A673 (cell line): Measurements from ENCODE around the gene TMC1.

Experiments used
- CTCF ChIP-seq: fragments of 300-800, 200-600 bp; sonication (generic); conservative IDR thresholded peaks from 2 replicates; pipeline ENCODE4 v1.5.1; 2017; ENCODE audit warnings: low read depth, mild to moderate bottlenecking, antibody characterized with exemption, low read length, moderate library complexity, mixed read lengths
- EZH2 ChIP-seq: fragments of 200-600 bp; sonication (generic); IDR thresholded peaks from 2 replicates; pipeline ENCODE4 v1.6.1; 2017; ENCODE audit warnings: borderline replicate concordance, low read depth, mild to moderate bottlenecking, mixed read lengths, antibody characterized with exemption, low read length; ENCODE audit not compliant: poor library complexity, severe bottlenecking

- TF ChIP-seq CTCF (no peak), EZH2 (no peak)
Observed at GRCh38 chr9:72687331-72687730, 165.9 kb downstream of the TMC1 start.
